Sciatic nerve (tissue), 2 donors: Measurements from ENCODE around the gene EFCAB14. TPM values are rescaled to one million over a fixed set of nuclear protein-coding genes. Genes with fewer than 3 reads are reported as not detected.
"Not testable (repeated sequence)": the region's sequence is repeated elsewhere in the genome, so short reads cannot be mapped to it uniquely, and the experiment has no call there.

Experiments
- ATAC-seq: fragments of 200-7000 bp; cut with Tn5 transposase; one replicate; pipeline ENCODE4 v1.9.1; 2020; ENCODE audit warnings: mild to moderate bottlenecking, moderate library complexity
- DNase-seq: peaks from one replicate; pipeline ENCODE4 v3.0.0-alpha.2; 2020; ENCODE audit warnings: low spot score
- intact Hi-C: fragments of 100-400 bp; cut with DNase I; formaldehyde crosslinking; loops from one replicate; pipeline ENCODE4 v1.14.2; 2022
- total RNA-seq: library from RNA; stranded (reverse); fragmentation: NEBNext Ultra II Directional; extraction: Animal tissue kit (Norgen Biotek cat#: 25700); gene quantifications from one replicate; pipeline ENCODE4 v1.2.1, GENCODE V29; 2021
- donor health status: DM: no; HTN: no; CAD: no.
- donor health status: DM: no; HTN: no; CAD: no.

The EFCAB14 gene, protein sequence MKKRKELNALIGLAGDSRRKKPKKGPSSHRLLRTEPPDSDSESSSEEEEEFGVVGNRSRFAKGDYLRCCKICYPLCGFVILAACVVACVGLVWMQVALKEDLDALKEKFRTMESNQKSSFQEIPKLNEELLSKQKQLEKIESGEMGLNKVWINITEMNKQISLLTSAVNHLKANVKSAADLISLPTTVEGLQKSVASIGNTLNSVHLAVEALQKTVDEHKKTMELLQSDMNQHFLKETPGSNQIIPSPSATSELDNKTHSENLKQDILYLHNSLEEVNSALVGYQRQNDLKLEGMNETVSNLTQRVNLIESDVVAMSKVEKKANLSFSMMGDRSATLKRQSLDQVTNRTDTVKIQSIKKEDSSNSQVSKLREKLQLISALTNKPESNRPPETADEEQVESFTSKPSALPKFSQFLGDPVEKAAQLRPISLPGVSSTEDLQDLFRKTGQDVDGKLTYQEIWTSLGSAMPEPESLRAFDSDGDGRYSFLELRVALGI
- 109 TPM for total RNA-seq

- DNase-seq (peak; percentile 97), ATAC-seq (peak; percentile 100)
- intact Hi-C loops: no loop called here
Observed at GRCh38 chr1:46718727-46719622, at the start of gene EFCAB14. Gene EFCAB14, minus strand, starts transcription at chr1:46719114. Its CDS starts 1,027 bp downstream, at chr1:46718087.

- no peak for ATAC-seq
- no peak for DNase-seq
- intact Hi-C loops: no loop called here
Observed at GRCh38 chr1:46768445-46768844, 49.5 kb upstream of the EFCAB14 start.

DNA sequence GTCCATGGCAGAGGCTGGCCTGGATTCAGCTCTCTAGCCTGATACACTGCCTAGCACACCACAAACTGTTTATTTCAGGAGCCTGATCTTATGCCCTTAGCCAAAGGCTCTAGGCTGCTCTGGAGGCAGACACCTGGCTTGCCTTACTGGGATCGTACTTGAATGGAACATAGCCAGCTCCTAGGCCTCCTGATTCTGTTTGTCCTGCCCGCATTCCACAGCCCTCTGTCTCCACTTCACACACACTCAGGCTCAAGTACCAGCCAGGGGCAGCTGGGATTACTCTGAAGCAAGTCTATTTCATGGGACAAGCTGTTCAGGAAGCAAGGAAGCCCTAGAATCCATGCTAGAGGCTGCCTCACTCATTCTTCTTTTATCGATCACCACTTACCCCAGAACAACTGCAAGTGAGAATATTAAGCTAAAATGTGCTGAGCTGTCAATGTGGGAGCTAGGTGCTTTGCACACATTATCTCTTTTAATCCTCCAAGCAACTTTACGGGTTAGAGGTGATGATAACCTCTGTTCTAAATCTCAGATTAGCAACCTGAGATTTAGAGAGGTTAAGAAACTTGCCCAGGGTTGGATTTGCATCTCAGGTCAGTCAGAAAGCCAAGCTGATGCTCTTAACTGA, 48.9 kb upstream of the EFCAB14 start:
- DNase-seq (no peak), ATAC-seq (peak; percentile 34)
- intact Hi-C loops: no loop called here

DNA sequence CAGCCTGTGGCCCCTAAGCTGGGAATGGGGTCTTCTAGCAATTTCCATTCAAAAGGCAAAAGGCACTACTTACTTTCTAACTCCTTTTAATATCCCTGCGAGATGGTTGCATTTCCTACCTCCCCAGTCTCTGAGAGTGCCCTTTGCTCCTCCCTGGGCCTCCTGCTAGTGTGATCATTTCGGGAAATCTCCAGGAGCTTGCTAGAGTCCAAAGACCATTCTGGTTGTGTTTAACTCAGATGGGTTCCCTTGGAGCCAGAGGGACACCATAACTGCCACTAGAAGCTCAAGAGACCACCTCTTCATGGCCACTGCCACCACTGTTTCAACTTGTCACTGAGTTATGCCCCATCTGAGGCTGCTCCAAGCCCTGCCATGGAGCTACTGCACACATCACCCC, 45.5 kb upstream of the EFCAB14 start:
- intact Hi-C loops: no loop called here
- ATAC-seq: no peak
- no peak for DNase-seq

DNA sequence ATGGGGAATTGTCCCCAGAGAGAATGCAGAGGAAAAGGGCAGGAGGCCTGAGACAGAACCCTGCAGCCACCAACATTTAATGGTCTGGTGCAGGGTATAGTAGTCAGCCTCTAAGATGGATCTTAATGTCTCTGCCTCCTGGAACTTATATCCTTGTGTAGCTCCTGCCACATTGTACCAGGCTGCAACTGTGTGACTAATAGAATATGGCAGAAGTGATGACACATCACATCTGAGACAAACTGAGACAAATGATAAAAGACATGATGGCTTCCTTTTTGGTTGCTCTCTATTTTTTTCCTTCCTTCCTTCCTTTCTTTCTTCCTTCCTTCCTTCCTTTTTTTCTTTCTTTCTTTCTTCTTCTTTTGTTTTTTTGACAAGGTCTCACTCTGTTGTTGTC, 42.8 kb upstream of the EFCAB14 start:
- intact Hi-C loops: no loop called here
- no peak for DNase-seq
- no peak for ATAC-seq

DNA sequence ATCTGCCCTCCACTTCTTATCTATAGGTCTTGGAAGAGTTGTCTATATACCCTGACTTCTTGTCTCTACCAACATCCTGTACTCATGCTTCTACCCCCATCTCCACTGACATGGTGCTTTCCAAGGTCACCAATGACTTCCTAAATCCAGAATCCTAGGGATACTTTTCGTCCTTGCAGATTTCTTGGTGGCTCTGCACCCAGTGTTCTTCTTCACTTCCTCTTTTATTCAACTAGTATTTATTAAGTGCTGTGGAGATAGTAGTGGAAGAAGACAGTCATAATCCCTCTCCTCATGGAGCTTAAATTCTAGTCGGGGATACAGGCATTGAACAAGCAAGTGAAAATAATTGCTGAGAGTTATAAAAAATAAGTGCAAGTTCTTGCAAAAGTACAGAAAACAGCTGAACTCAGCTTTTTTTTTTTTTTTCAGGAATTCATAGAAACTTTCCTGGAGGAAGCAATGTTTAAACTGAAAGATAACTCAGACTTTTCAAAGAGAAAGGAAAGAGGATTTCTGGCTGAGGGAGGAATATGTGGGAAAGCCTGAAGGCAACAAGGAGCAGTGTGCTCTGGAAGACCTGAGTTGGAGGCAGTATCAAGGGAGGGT, 41.7 kb upstream of the EFCAB14 start:
- no peak for ATAC-seq

GRCh38 chr1:46757956-46758528, 39.1 kb upstream of the EFCAB14 start:
- intact Hi-C loops: no loop called here
- DNase-seq (no peak), ATAC-seq (no peak)

More for the DNA sequence above, 41.7 kb upstream of the EFCAB14 start:
- intact Hi-C loops: no loop called here
- no peak for DNase-seq

GRCh38 chr1:46757247-46757955, 38.5 kb upstream of the EFCAB14 start:
- no peak for DNase-seq
- intact Hi-C loops: no loop called here
- no peak for ATAC-seq

GRCh38 chr1:46755121-46755520, 36.2 kb upstream of the EFCAB14 start:
- DNase-seq (no peak), ATAC-seq (no peak)
- intact Hi-C loops: no loop called here

GRCh38 chr1:46754707-46755106, 35.8 kb upstream of the EFCAB14 start:
- DNase-seq, intact Hi-C loops, ATAC-seq: not testable (repeated sequence)

- ATAC-seq: no peak
- intact Hi-C loops: no loop called here
- DNase-seq: no peak
Observed at GRCh38 chr1:46753985-46754384, 35.1 kb upstream of the EFCAB14 start.

DNA sequence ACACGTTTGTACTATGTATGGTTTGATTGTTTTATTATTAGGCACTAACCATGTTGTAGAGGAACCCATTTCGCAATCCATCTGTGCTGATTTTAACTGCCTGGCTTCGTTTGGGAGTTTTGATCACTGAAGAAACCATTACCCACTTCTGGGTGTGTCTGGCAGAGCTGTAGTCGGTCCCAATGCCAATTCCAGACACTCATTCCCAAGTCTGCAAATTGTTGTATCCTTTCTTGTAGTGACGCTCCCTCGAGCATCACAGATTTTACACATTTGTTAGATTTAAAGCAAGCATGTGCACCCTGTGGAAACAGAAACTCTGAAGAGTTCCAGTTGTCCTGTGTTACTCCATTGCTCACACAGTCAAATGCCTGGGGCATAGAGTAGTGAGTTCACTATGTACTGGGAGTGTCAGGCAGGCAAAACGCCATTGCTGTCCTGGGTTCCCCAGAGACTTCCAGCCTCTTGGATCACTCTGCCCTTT, 31.0 kb upstream of the EFCAB14 start:
- ATAC-seq (peak; percentile 90), DNase-seq (no peak)
- intact Hi-C loops: no loop called here

GRCh38 chr1:46749404-46749803, 30.5 kb upstream of the EFCAB14 start:
- ATAC-seq (no peak), DNase-seq (no peak)
- intact Hi-C loops: no loop called here

DNA sequence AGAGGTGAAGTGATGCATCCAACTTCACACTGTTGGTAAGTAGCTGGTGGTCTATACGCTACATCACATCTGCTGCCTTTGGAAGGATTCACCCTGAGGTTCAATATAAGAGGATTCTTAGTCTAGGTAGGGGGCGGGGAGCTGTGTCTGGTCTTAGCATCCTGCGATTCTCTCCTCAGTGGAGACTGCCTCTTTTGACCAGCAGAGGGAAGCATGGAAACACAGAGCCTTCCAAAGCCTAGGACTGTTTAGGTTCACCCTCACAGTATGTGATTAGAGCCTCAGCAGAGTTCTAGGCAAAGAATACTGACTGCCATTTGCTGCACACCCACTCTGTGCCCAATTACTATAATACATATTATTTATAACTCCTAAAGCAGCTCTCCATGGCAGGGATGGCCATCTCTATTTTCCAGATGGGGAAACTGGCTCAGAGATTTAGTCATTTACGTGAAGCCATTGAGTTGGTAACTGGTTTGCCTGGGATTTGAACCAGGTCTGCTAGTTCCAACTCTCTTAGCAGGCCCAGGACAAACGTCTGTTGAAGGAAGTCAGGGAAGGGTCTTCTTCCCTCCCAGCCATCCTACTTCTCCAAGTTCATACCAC, 28.9 kb upstream of the EFCAB14 start:
- intact Hi-C loops: no loop called here
- peak; percentile 86 for ATAC-seq

GRCh38 chr1:46742069-46742468, 23.2 kb upstream of the EFCAB14 start:
- intact Hi-C loops: no loop called here
- ATAC-seq: no peak
- DNase-seq: no peak

More for the DNA sequence above, 28.9 kb upstream of the EFCAB14 start:
- DNase-seq: no peak

- intact Hi-C loops: no loop called here
- ATAC-seq (peak; percentile 60), DNase-seq (no peak)
Observed at GRCh38 chr1:46735708-46736324, 16.9 kb upstream of the EFCAB14 start.

- not testable (repeated sequence) for DNase-seq, ATAC-seq
- intact Hi-C loops: loop anchor here (5.0 kb wide), 1 partner anchor 196 kb away; no protein-coding TSS in a partner anchor
Observed at GRCh38 chr1:46728327-46728873, 9.5 kb upstream of the EFCAB14 start.
